SK-N-SH treated with all-trans-retinoic acid at 6 μM for 48 hours (cell line): Measurements from ENCODE around the gene TBCD.
A peak's percentile ranks its signal among the peaks of the same experiment; 100 is the strongest.

Experiments
- ATAC-seq: fragments of 200-7000 bp; cut with Tn5 transposase; 3 replicates; pipeline ENCODE4 v1.9.1; 2020; ENCODE audit warnings: mild to moderate bottlenecking, moderate library complexity
- ARNTL ChIP-seq: fragments of 450-650 bp; formaldehyde crosslinking; IDR thresholded peaks from 2 replicates; pipeline ENCODE4 v1.5.0; 2020; ENCODE audit warnings: low read depth, mild to moderate bottlenecking, moderate library complexity, borderline replicate concordance
- BACH2 ChIP-seq: fragments of 250-450 bp; sonication (Bioruptor Pico); IDR thresholded peaks from 2 replicates; pipeline ENCODE4 v1.9.0; 2021; ENCODE audit warnings: mild to moderate bottlenecking, borderline replicate concordance
- CSDC2 ChIP-seq: fragments of 250-450 bp; sonication (Bioruptor Pico); IDR thresholded peaks from 2 replicates; pipeline ENCODE4 v1.5.0; 2020; ENCODE audit warnings: mild to moderate bottlenecking, moderate library complexity
- CSRNP3 ChIP-seq: fragments of 250-450 bp; sonication (Bioruptor Pico); IDR thresholded peaks from 2 replicates; pipeline ENCODE4 v1.5.1; 2021; ENCODE audit warnings: mild to moderate bottlenecking, moderate library complexity
- ESRRG ChIP-seq: fragments of 250-450 bp; sonication (Bioruptor Pico); IDR thresholded peaks from 2 replicates; pipeline ENCODE4 v1.6.1; 2021; ENCODE audit warnings: mild to moderate bottlenecking
- GLIS3 ChIP-seq: fragments of 250-450 bp; sonication (Bioruptor Pico); IDR thresholded peaks from 2 replicates; pipeline ENCODE4 v1.5.0; 2020; ENCODE audit warnings: mild to moderate bottlenecking, moderate library complexity
- OSR1 ChIP-seq: fragments of 250-450 bp; sonication (Bioruptor Pico); IDR thresholded peaks from 2 replicates; pipeline ENCODE4 v1.8.0; 2022; ENCODE audit warnings: moderate library complexity, mild to moderate bottlenecking, inconsistent platforms
- POU6F1 ChIP-seq: fragments of 250-450 bp; sonication (Bioruptor Pico); IDR thresholded peaks from 2 replicates; pipeline ENCODE4 v1.8.0; 2021; ENCODE audit warnings: low read depth, mild to moderate bottlenecking, moderate library complexity, borderline replicate concordance
- PPARA ChIP-seq: fragments of 250-450 bp; sonication (Bioruptor Pico); IDR thresholded peaks from 2 replicates; pipeline ENCODE4 v1.5.0; 2020; ENCODE audit warnings: mild to moderate bottlenecking, borderline replicate concordance
- SNAI2 ChIP-seq: fragments of 250-450 bp; sonication (Bioruptor Pico); IDR thresholded peaks from 2 replicates; pipeline ENCODE4 v1.5.0; 2020; ENCODE audit warnings: mild to moderate bottlenecking, moderate library complexity
- TCF4 ChIP-seq: fragments of 250-450 bp; sonication (Bioruptor Pico); IDR thresholded peaks from 2 replicates; pipeline ENCODE4 v1.8.0; 2021; ENCODE audit warnings: mild to moderate bottlenecking, moderate library complexity, borderline replicate concordance
- TOX ChIP-seq: fragments of 250-450 bp; sonication (Bioruptor Pico); IDR thresholded peaks from 2 replicates; pipeline ENCODE4 v1.8.0; 2021; ENCODE audit warnings: mild to moderate bottlenecking, moderate library complexity, borderline replicate concordance
- ZC3H10 ChIP-seq: fragments of 250-450 bp; sonication (Bioruptor Pico); IDR thresholded peaks from 2 replicates; pipeline ENCODE4 v1.5.1; 2021; ENCODE audit warnings: mild to moderate bottlenecking, moderate library complexity
- ZFP3 ChIP-seq: fragments of 250-450 bp; sonication (Bioruptor Pico); IDR thresholded peaks from 2 replicates; pipeline ENCODE4 v1.5.0; 2020; ENCODE audit warnings: mild to moderate bottlenecking, moderate library complexity
- ZFP30 ChIP-seq: fragments of 450-650 bp; formaldehyde crosslinking; IDR thresholded peaks from 2 replicates; pipeline ENCODE4 v1.5.0; 2022; ENCODE audit warnings: mild to moderate bottlenecking, moderate library complexity
- ZNF70 ChIP-seq: fragments of 450-650 bp; formaldehyde crosslinking; IDR thresholded peaks from 2 replicates; pipeline ENCODE4 v1.5.0; 2020; ENCODE audit warnings: mild to moderate bottlenecking, moderate library complexity
- ZNF8 ChIP-seq: fragments of 450-650 bp; formaldehyde crosslinking; IDR thresholded peaks from 2 replicates; pipeline ENCODE4 v1.5.0; 2020; ENCODE audit warnings: mild to moderate bottlenecking, moderate library complexity
- TF ChIP-seq, protein P1 (sequence below): fragments of 250-450 bp; sonication (Bioruptor Pico); IDR thresholded peaks from 2 replicates; pipeline ENCODE4 v1.5.1; 2020; ENCODE audit warnings: low read depth, mild to moderate bottlenecking, moderate library complexity
- TF ChIP-seq, protein P2 (sequence below): fragments of 250-450 bp; sonication (Bioruptor Pico); IDR thresholded peaks from 2 replicates; pipeline ENCODE4 v1.5.0; 2020; ENCODE audit warnings: mild to moderate bottlenecking, moderate library complexity

Gene TBCD

DNA sequence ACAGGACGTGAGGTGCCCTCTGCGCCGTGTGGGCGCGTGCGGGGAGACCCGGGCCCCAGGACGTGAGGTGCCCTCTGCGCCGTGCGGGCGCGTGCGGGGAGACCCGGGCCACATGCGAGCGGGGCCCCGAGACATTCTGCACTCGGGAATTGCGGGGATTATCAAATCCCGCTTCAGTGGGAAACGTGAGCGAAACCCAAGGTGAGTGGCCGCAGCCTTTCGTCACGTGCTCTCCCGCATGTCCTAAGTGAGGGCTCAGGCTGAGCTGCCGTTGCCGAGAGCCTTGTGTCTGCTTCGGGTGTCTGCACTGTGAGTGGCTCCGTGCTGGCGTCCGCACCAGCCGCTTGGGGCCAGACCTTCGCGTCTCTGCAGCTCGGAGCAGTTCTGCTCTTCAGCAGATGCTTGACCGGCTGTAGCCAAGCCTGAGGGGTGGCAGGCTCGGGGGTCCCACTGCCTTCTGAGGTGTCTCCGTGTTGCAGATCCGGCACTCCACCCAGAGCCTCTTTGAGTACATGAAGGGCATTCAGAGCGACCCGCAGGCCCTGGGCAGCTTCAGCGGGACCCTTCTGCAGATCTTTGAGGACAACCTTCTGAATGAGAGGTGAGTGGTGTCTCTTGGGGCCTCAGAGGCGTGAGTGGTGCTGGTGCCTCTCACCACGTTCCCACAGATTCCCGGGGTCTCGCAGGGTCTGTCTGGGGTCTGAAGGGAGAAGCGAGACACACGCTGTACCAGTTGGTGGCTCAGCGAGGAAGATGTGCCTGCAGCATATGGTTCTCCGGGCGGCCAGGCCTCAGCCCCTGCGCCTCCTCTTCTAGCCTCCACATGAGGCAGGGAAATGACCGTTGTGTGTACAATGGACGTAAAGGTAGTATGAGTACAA is 178.4 kb downstream of the TBCD start (continued):
- TF ChIP-seq ZC3H10, result no peak
- TF ChIP-seq ARNTL, result no peak
- TF ChIP-seq, protein P1, sequence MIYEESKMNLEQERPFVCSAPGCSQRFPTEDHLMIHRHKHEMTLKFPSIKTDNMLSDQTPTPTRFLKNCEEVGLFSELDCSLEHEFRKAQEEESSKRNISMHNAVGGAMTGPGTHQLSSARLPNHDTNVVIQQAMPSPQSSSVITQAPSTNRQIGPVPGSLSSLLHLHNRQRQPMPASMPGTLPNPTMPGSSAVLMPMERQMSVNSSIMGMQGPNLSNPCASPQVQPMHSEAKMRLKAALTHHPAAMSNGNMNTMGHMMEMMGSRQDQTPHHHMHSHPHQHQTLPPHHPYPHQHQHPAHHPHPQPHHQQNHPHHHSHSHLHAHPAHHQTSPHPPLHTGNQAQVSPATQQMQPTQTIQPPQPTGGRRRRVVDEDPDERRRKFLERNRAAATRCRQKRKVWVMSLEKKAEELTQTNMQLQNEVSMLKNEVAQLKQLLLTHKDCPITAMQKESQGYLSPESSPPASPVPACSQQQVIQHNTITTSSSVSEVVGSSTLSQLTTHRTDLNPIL (CRISPR knock-in tag), result no peak

GRCh38 chr17:82930924-82931698 is 179.2 kb downstream of the TBCD start:
- ATAC-seq, result no peak; the same call in 2 of the 3 replicates
- no peak for TF ChIP-seq ZNF8 (CRISPR knock-in tag)
- TF ChIP-seq TCF4 (CRISPR knock-in tag), result no peak
- no peak for TF ChIP-seq BACH2
- no peak for TF ChIP-seq PPARA (CRISPR knock-in tag)
- TF ChIP-seq ZFP3, result no peak
- TF ChIP-seq CSRNP3, result no peak
- no peak for TF ChIP-seq GLIS3 (CRISPR knock-in tag)
- TF ChIP-seq, protein P2, sequence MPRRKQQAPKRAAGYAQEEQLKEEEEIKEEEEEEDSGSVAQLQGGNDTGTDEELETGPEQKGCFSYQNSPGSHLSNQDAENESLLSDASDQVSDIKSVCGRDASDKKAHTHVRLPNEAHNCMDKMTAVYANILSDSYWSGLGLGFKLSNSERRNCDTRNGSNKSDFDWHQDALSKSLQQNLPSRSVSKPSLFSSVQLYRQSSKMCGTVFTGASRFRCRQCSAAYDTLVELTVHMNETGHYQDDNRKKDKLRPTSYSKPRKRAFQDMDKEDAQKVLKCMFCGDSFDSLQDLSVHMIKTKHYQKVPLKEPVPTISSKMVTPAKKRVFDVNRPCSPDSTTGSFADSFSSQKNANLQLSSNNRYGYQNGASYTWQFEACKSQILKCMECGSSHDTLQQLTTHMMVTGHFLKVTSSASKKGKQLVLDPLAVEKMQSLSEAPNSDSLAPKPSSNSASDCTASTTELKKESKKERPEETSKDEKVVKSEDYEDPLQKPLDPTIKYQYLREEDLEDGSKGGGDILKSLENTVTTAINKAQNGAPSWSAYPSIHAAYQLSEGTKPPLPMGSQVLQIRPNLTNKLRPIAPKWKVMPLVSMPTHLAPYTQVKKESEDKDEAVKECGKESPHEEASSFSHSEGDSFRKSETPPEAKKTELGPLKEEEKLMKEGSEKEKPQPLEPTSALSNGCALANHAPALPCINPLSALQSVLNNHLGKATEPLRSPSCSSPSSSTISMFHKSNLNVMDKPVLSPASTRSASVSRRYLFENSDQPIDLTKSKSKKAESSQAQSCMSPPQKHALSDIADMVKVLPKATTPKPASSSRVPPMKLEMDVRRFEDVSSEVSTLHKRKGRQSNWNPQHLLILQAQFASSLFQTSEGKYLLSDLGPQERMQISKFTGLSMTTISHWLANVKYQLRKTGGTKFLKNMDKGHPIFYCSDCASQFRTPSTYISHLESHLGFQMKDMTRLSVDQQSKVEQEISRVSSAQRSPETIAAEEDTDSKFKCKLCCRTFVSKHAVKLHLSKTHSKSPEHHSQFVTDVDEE (CRISPR knock-in tag), result no peak
- TF ChIP-seq ESRRG (CRISPR knock-in tag), result no peak
- no peak for TF ChIP-seq POU6F1 (CRISPR knock-in tag)
- no peak for TF ChIP-seq ZFP30 (CRISPR knock-in tag)
- no peak for TF ChIP-seq ZNF70
- no peak for TF ChIP-seq TOX
- no peak for TF ChIP-seq OSR1 (CRISPR knock-in tag)
- TF ChIP-seq ZC3H10, result no peak

DNA sequence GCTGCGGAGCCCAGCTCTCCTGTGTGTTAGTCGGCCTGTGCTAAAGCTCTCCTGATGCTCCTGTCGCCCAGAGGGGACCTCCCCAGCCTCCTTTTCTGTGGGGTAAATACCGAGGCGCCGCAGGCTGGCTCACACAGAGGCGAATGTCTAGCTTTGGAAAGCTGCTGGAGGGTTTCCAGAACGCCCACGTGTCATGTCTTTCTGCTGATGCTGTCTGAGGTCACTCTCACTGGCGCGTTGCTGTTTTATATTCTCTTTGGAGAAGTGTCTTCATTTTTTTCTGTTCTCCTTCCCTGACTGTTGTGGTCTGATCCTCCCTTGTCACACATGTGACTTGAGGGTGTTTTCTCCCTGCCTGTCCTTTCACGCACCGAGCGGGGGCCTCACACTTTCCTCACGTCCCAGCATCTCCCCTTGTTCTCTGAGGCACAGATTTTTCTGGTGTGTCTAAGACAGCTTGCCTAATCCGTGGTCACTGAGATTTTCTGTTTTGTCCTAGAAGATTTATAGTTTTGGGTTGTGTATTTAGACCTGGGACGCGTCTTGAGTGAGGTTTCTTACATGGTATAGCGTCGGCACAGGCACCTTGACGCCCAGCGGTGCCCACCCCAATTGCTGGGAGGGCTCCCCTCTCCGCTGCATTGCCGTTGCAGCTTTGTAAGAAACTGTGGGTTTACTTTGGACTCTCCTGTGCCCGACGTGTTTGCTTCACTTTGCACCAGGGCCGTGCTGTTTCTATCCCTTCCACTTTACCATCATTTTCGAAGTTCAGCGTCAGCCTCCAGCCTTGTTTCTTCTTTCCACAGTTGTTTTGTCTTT is 180.0 kb downstream of the TBCD start:
- ATAC-seq, result peak; percentile 70
- TF ChIP-seq SNAI2 (CRISPR knock-in tag) (no peak), TCF4 (CRISPR knock-in tag) (no peak), POU6F1 (CRISPR knock-in tag) (no peak), ARNTL (no peak), CSDC2 (CRISPR knock-in tag) (no peak), CSRNP3 (no peak), PPARA (CRISPR knock-in tag) (no peak), ZC3H10 (no peak)
- TF ChIP-seq, protein P2 (CRISPR knock-in tag), result no peak
- TF ChIP-seq, protein P1 (CRISPR knock-in tag), result no peak
